ENCODE data around the gene SEM1. TPM values are rescaled to one million over a fixed set of nuclear protein-coding genes. Genes with fewer than 3 reads are reported as not detected.

Gene SEM1
- total and polyA plus RNA-seq, 9 of the 15 experiments (the other 6 are each of a cell fraction or from before 2014, with no cell fraction given), result 74.7 to 938 (median 454) TPM

DNA sequence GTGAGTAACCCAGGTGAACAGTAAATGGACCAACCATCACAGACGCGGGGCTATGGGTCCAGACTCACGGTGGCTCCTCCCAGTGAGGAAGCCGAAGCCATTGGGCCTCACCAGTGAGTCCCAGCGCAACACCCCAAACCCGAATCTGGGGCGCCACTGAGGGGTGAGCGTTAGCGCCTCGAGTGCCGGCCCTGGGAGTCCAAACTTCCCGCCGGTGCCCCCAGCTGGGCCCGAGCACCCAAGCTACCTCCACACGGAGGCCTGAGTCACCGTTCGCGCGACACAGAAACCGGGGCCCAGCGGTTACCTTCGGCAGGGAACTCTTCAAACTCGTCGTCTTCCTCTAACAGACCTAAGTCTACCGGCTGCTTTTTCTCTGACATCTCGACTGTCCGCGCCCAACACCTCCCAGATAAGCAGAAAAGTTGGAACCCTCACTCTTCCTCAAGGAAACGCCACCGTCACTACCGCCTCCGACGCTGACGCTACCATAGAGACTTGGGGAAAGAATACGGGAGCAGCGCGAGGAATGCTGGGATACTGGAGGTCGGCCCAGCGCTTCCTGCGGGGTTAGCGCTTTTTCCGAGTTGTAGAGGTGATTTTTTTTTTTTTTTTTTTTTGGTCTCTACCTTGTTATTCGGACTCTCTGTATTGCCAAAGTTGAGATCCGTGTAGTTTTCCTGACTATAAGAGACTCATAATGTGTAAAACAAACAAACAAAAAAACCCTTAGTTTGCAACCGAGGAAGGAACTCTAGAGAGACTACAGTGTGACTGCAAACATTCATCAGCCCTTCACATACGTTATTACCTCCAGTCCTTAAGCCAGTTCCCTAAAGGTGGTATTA, at the start of gene SEM1 (continued):
- TF ChIP-seq ZNF174 (CRISPR knock-in tag; IDR thresholded peaks at IDR 0.05) (no peak), ZSCAN32 (CRISPR knock-in tag; IDR thresholded peaks at IDR 0.05) (no peak), EZH2 (IDR thresholded peaks at IDR 0.05; ENCODE audit: borderline replicate concordance, low read depth, low read length) (no peak), PHF21A (IDR thresholded peaks at IDR 0.05; ENCODE audit: borderline replicate concordance, low read depth) (no peak), CREBBP (IDR thresholded peaks at IDR 0.05; ENCODE audit: low read depth, low read length) (no peak), ZZZ3 (IDR thresholded peaks at IDR 0.05) (peak; percentile 83), RBM14 (IDR thresholded peaks at IDR 0.05; ENCODE audit: borderline replicate concordance, insufficient read depth, low read depth, low read length) (no peak), ZNF551 (CRISPR knock-in tag; IDR thresholded peaks at IDR 0.05) (no peak), NFRKB (IDR thresholded peaks at IDR 0.05; ENCODE audit: low read depth) (peak; percentile 63), NCOR1 (IDR thresholded peaks at IDR 0.05) (no peak; the same call in 1 of the 2 replicates)
- TF ChIP-seq, protein P1, sequence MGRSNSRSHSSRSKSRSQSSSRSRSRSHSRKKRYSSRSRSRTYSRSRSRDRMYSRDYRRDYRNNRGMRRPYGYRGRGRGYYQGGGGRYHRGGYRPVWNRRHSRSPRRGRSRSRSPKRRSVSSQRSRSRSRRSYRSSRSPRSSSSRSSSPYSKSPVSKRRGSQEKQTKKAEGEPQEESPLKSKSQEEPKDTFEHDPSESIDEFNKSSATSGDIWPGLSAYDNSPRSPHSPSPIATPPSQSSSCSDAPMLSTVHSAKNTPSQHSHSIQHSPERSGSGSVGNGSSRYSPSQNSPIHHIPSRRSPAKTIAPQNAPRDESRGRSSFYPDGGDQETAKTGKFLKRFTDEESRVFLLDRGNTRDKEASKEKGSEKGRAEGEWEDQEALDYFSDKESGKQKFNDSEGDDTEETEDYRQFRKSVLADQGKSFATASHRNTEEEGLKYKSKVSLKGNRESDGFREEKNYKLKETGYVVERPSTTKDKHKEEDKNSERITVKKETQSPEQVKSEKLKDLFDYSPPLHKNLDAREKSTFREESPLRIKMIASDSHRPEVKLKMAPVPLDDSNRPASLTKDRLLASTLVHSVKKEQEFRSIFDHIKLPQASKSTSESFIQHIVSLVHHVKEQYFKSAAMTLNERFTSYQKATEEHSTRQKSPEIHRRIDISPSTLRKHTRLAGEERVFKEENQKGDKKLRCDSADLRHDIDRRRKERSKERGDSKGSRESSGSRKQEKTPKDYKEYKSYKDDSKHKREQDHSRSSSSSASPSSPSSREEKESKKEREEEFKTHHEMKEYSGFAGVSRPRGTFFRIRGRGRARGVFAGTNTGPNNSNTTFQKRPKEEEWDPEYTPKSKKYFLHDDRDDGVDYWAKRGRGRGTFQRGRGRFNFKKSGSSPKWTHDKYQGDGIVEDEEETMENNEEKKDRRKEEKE (IDR thresholded peaks at IDR 0.05; ENCODE audit: borderline replicate concordance in 1 of 2, control insufficient read depth in 1 of 2, low read depth in 2 of 2, low read length in 1 of 2), result no peak
- TF ChIP-seq, protein P2, sequence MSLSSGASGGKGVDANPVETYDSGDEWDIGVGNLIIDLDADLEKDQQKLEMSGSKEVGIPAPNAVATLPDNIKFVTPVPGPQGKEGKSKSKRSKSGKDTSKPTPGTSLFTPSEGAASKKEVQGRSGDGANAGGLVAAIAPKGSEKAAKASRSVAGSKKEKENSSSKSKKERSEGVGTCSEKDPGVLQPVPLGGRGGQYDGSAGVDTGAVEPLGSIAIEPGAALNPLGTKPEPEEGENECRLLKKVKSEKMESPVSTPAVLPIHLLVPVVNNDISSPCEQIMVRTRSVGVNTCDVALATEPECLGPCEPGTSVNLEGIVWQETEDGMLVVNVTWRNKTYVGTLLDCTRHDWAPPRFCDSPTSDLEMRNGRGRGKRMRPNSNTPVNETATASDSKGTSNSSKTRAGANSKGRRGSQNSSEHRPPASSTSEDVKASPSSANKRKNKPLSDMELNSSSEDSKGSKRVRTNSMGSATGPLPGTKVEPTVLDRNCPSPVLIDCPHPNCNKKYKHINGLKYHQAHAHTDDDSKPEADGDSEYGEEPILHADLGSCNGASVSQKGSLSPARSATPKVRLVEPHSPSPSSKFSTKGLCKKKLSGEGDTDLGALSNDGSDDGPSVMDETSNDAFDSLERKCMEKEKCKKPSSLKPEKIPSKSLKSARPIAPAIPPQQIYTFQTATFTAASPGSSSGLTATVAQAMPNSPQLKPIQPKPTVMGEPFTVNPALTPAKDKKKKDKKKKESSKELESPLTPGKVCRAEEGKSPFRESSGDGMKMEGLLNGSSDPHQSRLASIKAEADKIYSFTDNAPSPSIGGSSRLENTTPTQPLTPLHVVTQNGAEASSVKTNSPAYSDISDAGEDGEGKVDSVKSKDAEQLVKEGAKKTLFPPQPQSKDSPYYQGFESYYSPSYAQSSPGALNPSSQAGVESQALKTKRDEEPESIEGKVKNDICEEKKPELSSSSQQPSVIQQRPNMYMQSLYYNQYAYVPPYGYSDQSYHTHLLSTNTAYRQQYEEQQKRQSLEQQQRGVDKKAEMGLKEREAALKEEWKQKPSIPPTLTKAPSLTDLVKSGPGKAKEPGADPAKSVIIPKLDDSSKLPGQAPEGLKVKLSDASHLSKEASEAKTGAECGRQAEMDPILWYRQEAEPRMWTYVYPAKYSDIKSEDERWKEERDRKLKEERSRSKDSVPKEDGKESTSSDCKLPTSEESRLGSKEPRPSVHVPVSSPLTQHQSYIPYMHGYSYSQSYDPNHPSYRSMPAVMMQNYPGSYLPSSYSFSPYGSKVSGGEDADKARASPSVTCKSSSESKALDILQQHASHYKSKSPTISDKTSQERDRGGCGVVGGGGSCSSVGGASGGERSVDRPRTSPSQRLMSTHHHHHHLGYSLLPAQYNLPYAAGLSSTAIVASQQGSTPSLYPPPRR (CRISPR knock-in tag; IDR thresholded peaks at IDR 0.05; ENCODE audit: borderline replicate concordance), result no peak
- TF ChIP-seq, protein P3, sequence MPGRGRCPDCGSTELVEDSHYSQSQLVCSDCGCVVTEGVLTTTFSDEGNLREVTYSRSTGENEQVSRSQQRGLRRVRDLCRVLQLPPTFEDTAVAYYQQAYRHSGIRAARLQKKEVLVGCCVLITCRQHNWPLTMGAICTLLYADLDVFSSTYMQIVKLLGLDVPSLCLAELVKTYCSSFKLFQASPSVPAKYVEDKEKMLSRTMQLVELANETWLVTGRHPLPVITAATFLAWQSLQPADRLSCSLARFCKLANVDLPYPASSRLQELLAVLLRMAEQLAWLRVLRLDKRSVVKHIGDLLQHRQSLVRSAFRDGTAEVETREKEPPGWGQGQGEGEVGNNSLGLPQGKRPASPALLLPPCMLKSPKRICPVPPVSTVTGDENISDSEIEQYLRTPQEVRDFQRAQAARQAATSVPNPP (IDR thresholded peaks at IDR 0.05; ENCODE audit: borderline replicate concordance, insufficient read depth, insufficient read length), result no peak
- TF ChIP-seq, protein P4, sequence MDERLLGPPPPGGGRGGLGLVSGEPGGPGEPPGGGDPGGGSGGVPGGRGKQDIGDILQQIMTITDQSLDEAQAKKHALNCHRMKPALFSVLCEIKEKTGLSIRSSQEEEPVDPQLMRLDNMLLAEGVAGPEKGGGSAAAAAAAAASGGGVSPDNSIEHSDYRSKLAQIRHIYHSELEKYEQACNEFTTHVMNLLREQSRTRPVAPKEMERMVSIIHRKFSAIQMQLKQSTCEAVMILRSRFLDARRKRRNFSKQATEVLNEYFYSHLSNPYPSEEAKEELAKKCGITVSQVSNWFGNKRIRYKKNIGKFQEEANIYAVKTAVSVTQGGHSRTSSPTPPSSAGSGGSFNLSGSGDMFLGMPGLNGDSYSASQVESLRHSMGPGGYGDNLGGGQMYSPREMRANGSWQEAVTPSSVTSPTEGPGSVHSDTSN (CRISPR knock-in tag; IDR thresholded peaks at IDR 0.05; ENCODE audit: low read depth), result no peak
- TF ChIP-seq, protein P4 (tag; conservative IDR thresholded peaks at IDR 0.05; ENCODE audit: low read depth), result no peak
